GM19239 (cell line): Measurements from ENCODE around the gene PIERCE2.
"Not testable (repeated sequence)": the region's sequence is repeated elsewhere in the genome, so short reads cannot be mapped to it uniquely, and the experiment has no call there.

Experiments used
- DNase-seq: peaks from one replicate; pipeline ENCODE4 v3.0.0; 2011; ENCODE audit warnings: low spot score; ENCODE audit not compliant: insufficient read length
- FAIRE-seq: peaks from 2 replicates; lab custom pipeline; 2011; peaks lifted over from hg19 to GRCh38; lab: Jason Lieb, UNC

PIERCE2 gene

GRCh38 chr15:55408012-55408928 is at the start of gene PIERCE2, which contains the start of gene CCPG1:
TSS of gene PIERCE2 (plus strand) at chr15:55408495. CDS start at chr15:55408769, 274 bp downstream.
TSS of gene CCPG1 (minus strand) at chr15:55408359. CDS start at chr15:55389424, 18,935 bp downstream.
- FAIRE-seq (peak; percentile 84), DNase-seq (peak; percentile 82)

- DNase-seq (no peak), FAIRE-seq (no peak)
Measured at GRCh38 chr15:55360256-55360655, 48.0 kb upstream of the PIERCE2 start.

- FAIRE-seq (no peak), DNase-seq (no peak)
Measured at GRCh38 chr15:55361048-55361447, 47.2 kb upstream of the PIERCE2 start.

- FAIRE-seq (no peak), DNase-seq (no peak)
Measured at GRCh38 chr15:55362641-55363040, 45.7 kb upstream of the PIERCE2 start.

GRCh38 chr15:55366981-55367380 is 41.3 kb upstream of the PIERCE2 start:
- DNase-seq = no peak
- no peak for FAIRE-seq

GRCh38 chr15:55372701-55373440 is 35.4 kb upstream of the PIERCE2 start:
- FAIRE-seq (peak; percentile 79), DNase-seq (peak; percentile 5)

- DNase-seq (no peak), FAIRE-seq (no peak)
Measured at GRCh38 chr15:55379095-55379494, 29.2 kb upstream of the PIERCE2 start.

GRCh38 chr15:55381595-55381994 is 26.7 kb upstream of the PIERCE2 start:
- DNase-seq (no peak), FAIRE-seq (no peak)

GRCh38 chr15:55383687-55384086 is 24.6 kb upstream of the PIERCE2 start:
- DNase-seq (no peak), FAIRE-seq (no peak)

- DNase-seq = no peak
- no peak for FAIRE-seq
Measured at GRCh38 chr15:55387027-55387426, 21.3 kb upstream of the PIERCE2 start.

GRCh38 chr15:55389264-55389607 is 19.1 kb upstream of the PIERCE2 start:
- FAIRE-seq = no peak

GRCh38 chr15:55394694-55395093 is 13.6 kb upstream of the PIERCE2 start:
- FAIRE-seq = no peak
- no peak for DNase-seq

More at GRCh38 chr15:55389264-55389607, 19.1 kb upstream of the PIERCE2 start:
- DNase-seq = no peak

GRCh38 chr15:55398243-55398642 is 10.1 kb upstream of the PIERCE2 start:
- DNase-seq (no peak), FAIRE-seq (no peak)

GRCh38 chr15:55400050-55400449 is 8.2 kb upstream of the PIERCE2 start:
- FAIRE-seq, DNase-seq: not testable (repeated sequence)

- no peak for FAIRE-seq
Measured at GRCh38 chr15:55401786-55402246, 6.5 kb upstream of the PIERCE2 start.

GRCh38 chr15:55402707-55403106 is 5.6 kb upstream of the PIERCE2 start:
- FAIRE-seq = peak; percentile 80
- no peak for DNase-seq

More at GRCh38 chr15:55401786-55402246, 6.5 kb upstream of the PIERCE2 start:
- DNase-seq = no peak

GRCh38 chr15:55403531-55403930 is 4.8 kb upstream of the PIERCE2 start:
- peak; percentile 9 for DNase-seq
- peak; percentile 49 for FAIRE-seq

- peak; percentile 35 for FAIRE-seq
Measured at GRCh38 chr15:55407498-55408011, 740 bp upstream of the PIERCE2 start.

GRCh38 chr15:55408976-55409375 is 681 bp downstream of the PIERCE2 start:
- not testable (repeated sequence) for DNase-seq, FAIRE-seq

More at GRCh38 chr15:55407498-55408011, 740 bp upstream of the PIERCE2 start:
- peak; percentile 10 for DNase-seq

GRCh38 chr15:55417678-55418077 is 9.4 kb downstream of the PIERCE2 start:
- DNase-seq, FAIRE-seq: not testable (repeated sequence)
